PFSK-1 (cell line): ENCODE data around the gene CACNB3.

Source experiments
- POLR2AphosphoS5 ChIP-seq: IDR thresholded peaks from 2 replicates; pipeline ENCODE4 v1.6.1; 2012; ENCODE audit warnings: low read depth, mild to moderate bottlenecking, control low read depth, low read length, moderate library complexity
- SIN3A ChIP-seq: IDR thresholded peaks from 2 replicates; pipeline ENCODE4 v1.6.1; 2012; ENCODE audit warnings: mild to moderate bottlenecking, low read length, moderate library complexity, borderline replicate concordance; ENCODE audit not compliant: insufficient read depth
- TAF1 ChIP-seq: IDR thresholded peaks from 2 replicates; pipeline ENCODE4 v1.6.1; 2012; ENCODE audit warnings: low read length, control low read depth, borderline replicate concordance; ENCODE audit not compliant: insufficient read depth

- TF ChIP-seq SIN3A = no peak
- TF ChIP-seq TAF1 = no peak
- TF ChIP-seq POLR2AphosphoS5 = no peak
Measured at GRCh38 chr12:48828293-48828692, 10.0 kb downstream of the CACNB3 start.
